GM06990 (cell line): Measurements from ENCODE around the gene RASSF8.

Source experiments
- DNase-seq: peaks from one replicate; pipeline ENCODE4 v3.0.0-alpha.2; 2011; ENCODE audit not compliant: insufficient read length; ENCODE audit errors: extremely low read depth
- H3K27me3 ChIP-seq: replicated peaks from 2 replicates; pipeline ENCODE4 v1.6.0; 2011; ENCODE audit warnings: low read length; ENCODE audit not compliant: control insufficient read depth, insufficient read depth
- H3K36me3 ChIP-seq: 2 replicates; pipeline ENCODE4 v1.5.1; 2011; ENCODE audit warnings: low read length; ENCODE audit not compliant: control insufficient read depth, insufficient read depth
- H3K4me3 ChIP-seq: replicated peaks from 2 replicates; pipeline ENCODE4 v1.5.1; 2011; ENCODE audit warnings: low read depth, mild to moderate bottlenecking, control low read depth, low read length
- TF ChIP-seq, protein P1 (sequence below): IDR thresholded peaks from 2 replicates; pipeline ENCODE4 v1.5.1; 2011; ENCODE audit warnings: low read length, control low read depth, mild to moderate bottlenecking, inconsistent platforms; ENCODE audit not compliant: insufficient read depth, poor library complexity, severe bottlenecking

Gene RASSF8

DNA sequence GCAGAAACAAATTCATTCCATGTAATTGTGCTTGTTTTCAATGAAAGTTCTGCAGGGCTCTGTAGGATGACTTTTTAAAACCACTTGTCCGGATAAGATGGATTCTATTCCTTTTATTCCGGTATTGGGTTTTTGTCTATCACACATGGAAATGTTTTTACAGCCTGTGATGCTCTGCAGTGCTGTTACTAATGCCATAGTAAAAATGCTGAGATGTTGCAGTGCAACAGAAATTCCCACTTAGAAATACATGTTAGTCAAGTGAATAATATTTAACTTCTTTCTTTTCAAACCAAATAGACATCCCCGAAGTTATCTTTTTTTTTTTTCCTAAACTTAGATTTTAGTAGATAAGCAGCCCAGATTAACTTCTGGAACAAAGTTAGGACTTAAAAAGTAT, 71.9 kb downstream of the RASSF8 start:
- DNase-seq: no peak
- Histone ChIP-seq H3K36me3 (no peaks in the 10 kb centered on the region), H3K4me3 (no peak overlapping the region), H3K27me3 (no peaks in the 10 kb centered on the region)
- TF ChIP-seq, protein P1, sequence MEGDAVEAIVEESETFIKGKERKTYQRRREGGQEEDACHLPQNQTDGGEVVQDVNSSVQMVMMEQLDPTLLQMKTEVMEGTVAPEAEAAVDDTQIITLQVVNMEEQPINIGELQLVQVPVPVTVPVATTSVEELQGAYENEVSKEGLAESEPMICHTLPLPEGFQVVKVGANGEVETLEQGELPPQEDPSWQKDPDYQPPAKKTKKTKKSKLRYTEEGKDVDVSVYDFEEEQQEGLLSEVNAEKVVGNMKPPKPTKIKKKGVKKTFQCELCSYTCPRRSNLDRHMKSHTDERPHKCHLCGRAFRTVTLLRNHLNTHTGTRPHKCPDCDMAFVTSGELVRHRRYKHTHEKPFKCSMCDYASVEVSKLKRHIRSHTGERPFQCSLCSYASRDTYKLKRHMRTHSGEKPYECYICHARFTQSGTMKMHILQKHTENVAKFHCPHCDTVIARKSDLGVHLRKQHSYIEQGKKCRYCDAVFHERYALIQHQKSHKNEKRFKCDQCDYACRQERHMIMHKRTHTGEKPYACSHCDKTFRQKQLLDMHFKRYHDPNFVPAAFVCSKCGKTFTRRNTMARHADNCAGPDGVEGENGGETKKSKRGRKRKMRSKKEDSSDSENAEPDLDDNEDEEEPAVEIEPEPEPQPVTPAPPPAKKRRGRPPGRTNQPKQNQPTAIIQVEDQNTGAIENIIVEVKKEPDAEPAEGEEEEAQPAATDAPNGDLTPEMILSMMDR: no peak

DNA sequence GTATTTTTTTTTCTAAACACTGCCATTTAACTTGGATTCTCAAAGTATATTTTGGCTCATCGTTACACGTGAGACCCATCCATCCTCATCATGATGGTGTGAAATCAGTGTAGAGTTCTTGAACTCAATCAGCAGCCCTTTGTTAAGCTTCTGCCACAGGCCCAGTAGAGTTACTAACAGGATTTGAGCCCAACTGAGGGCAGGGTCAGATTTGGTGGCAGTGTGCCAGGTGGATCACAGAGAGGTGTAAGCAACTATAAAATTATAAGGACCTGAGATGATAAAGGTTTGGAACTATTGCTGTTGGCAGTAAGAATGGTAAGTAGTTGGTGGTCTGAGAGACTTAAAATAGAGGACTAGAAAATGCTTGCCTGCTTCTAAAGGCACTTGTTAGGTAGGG, 72.8 kb downstream of the RASSF8 start:
- H3K36me3 ChIP-seq: no peaks in the 10 kb centered on the region
- no peaks in the 10 kb centered on the region for H3K27me3 ChIP-seq
- DNase-seq: no peak
- no peak overlapping the region for H3K4me3 ChIP-seq
- TF ChIP-seq, protein P1: no peak

- H3K36me3 ChIP-seq: no peaks in the 10 kb centered on the region
- H3K4me3 ChIP-seq: no peak overlapping the region
- TF ChIP-seq, protein P1: no peak
- no peaks in the 10 kb centered on the region for H3K27me3 ChIP-seq
- no peak for DNase-seq
Observed at GRCh38 chr12:26031827-26032226, 73.3 kb downstream of the RASSF8 start.

- TF ChIP-seq, protein P1: no peak
- DNase-seq: no peak
- no peak overlapping the region for H3K4me3 ChIP-seq
Observed at GRCh38 chr12:26032290-26032689, 73.8 kb downstream of the RASSF8 start.

DNA sequence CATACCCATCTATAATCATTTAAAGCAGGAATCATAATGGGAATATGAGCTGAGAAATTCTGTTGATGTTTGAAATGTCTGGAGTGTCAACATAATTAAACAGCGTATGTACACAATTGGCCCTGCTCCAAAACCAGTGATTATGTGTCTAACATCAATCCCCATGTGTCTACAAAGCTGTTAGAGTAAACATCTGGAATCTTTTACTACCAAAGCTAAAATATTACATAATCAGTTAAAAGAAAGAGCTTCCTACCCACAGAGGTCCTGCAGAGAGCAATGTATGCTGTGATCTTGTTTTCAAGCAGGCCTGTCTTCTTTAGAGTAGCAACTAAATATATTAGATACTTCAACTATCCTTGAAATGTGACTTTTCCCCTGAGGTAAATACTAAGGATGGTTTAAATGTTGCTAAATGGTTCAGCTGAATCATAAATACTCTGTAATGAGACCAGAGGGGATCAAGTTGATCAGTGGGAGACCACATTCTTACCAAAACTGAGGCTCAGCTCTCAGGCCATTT, 74.3 kb downstream of the RASSF8 start:
- TF ChIP-seq, protein P1: no peak
- Histone ChIP-seq H3K36me3 (no peaks in the 10 kb centered on the region), H3K27me3 (no peaks in the 10 kb centered on the region), H3K4me3 (no peak overlapping the region)
- DNase-seq: no peak

More at GRCh38 chr12:26032290-26032689, 73.8 kb downstream of the RASSF8 start:
- no peaks in the 10 kb centered on the region for H3K27me3 ChIP-seq
- H3K36me3 ChIP-seq: no peaks in the 10 kb centered on the region
